Embryonic facial prominence (tissue), 1 donor: ENCODE data around the gene TXNDC2.

Experiments used
- DNase-seq: peaks from one replicate; pipeline ENCODE4 v3.0.0-alpha.2; 2016; ENCODE audit errors: extremely low spot score

TXNDC2 gene

GRCh38 chr18:9931678-9932077, 45.9 kb downstream of the TXNDC2 start:
- no peak for DNase-seq

- no peak for DNase-seq
Measured at GRCh38 chr18:9933865-9934264, 48.1 kb downstream of the TXNDC2 start.

GRCh38 chr18:9934274-9934673, 48.5 kb downstream of the TXNDC2 start:
- DNase-seq: no peak
